NCI-H2029 (cell line): ENCODE results near the gene MYRF.

Experiments
- DNase-seq: peaks from one replicate; lab custom pipeline; 2025; lab: John Stamatoyannopoulos, UW

MYRF gene

DNA sequence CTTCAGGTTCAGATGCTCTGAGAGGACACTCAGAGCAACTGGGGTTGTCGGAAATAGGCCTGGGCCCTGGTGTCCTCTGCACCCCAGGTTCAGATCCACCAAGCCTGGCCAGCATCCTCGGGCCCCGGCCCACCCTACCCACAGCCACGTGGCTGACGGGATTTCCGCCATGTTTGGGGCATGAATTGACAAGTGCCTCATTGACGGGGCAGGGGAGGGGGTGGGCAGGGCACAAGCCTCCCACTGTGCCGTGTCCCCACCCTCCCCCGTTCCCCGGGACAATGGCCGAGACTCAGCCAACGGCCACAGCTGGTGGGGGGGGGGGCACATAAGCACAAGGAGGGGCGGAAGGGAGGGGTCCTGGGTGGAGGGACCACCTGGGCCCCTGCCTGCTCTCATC lies 8.5 kb downstream of the MYRF start:
- DNase-seq = no peak

DNA sequence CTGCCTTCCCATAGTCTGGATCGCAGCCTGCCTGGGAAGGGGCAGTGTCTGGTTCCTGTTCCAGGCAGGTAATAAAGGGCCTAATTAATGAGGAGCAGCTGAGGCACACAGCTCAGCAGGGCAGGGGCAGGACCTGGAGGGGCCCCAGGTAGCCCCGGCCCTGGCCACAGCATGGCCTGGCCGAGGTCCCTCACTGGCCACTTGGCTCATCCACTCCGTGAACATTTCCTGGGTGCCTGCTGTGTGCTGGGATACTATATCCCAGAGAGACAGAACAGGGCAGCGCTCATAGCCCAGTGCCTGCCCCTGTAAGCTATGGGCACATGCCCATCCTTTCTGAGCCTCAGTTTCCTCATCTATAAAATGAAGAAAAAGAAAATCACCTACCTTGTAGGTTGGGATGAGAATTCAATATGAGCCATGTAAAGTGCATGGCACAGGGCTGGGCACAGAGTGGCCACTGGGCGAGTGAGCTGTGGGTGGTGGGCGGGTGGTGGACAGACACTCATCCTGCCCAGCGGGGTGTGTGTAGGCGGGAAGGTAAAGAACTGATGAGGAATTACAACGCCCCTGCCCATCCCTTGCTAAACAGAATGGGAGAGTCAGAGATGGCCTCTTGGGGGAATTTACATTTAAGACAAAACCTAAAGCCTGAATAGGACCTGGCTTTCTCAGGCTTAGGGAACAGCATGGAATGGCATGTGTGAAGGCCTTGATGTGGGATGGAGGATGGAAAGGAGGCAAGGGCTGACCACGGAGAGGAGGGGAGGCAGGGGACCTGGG lies 9.2 kb downstream of the MYRF start:
- no peak for DNase-seq

GRCh38 chr11:61762223-61762615 lies 9.8 kb downstream of the MYRF start:
- DNase-seq = no peak

- no peak for DNase-seq
Measured at GRCh38 chr11:61762798-61763197, 10.4 kb downstream of the MYRF start.

- no peak for DNase-seq
Measured at GRCh38 chr11:61763930-61764605, 11.6 kb downstream of the MYRF start.

GRCh38 chr11:61764606-61765260 lies 12.3 kb downstream of the MYRF start:
- no peak for DNase-seq

DNA sequence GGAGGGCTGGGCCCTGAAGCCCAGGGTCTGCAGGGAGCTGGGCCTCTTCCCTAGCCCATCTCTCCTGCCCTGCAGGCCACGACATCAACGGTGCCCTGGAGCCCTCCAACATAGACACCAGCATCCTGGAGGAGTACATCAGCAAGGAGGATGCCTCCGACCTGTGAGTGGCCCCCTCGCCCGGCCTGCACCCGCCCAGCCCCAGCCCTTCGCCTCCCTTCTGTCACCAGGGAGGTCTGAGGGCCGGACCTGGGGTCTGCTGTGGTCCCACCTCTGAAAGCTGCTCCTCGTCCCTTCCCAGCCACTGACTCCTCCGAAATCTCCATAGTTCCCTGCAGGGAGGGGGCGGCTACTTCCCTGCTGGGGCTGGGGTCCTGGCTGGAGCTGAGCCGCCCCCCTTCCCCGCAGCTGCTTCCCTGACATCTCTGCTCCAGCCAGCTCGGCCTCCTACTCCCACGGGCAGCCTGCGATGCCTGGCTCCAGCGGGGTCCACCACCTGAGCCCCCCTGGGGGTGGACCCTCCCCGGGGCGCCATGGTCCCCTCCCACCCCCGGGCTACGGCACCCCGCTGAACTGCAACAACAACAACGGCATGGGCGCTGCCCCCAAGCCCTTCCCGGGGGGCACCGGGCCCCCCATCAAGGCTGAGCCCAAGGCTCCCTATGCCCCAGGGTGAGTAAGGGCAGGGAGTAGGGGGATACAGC lies 13.3 kb downstream of the MYRF start:
- DNase-seq = no peak

DNA sequence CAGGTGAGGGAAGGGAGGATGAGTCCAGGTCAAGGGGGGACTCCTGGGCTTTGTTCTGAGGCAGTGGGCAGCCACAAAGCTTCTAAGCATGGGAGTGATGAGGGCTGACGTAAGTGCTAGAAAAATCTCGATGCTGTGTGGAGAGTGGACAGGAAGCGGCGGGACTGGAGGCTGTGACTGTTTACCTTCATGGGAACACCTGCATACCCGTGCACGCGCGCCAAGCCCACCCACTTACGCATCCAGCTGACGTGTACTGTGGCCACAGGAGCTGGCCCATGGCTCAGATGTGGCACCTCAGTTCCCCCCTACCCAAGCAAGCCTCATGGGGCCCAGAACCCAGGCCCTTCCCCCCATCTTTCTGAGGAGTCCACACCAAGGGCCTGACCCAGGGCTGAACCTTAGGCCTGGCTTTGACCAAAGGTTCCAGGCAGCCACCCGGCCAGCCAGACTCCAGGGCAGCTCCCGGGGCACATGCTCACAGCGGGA lies 14.0 kb downstream of the MYRF start:
- DNase-seq = no peak

DNA sequence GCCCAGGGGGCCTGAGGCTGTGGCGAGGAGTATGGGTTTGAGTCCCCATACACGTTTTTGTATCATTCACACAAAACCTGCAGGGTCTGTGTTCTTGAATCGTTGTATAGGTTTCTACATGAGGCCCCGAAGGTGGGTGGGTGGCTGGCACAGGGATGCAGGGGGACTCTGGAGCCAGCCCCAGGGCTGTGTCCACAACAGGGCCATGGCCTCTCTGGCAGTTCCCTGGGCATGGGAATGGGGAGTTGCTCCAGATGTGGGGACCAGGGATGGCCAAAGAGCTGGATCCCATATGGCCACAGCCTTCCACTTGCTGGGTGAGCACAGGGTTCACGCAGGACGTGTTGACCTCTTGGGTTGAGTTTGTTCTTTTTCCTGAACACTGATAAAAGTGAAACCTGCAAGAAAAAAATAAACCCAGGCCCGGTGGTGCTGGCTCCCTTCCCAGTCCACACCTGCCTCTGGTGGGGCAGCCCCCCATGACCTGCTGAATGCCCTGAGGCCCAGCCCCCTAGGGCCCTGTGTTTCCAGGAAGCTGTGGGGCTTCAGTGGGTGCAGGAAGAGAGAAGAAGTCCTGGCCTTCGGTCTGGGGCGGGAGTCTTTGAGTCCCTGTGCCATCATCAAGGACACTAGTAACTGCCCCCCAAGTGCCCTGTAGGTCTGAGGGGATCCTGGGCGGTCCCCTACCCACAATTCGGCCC lies 16.1 kb downstream of the MYRF start:
- DNase-seq = no peak

GRCh38 chr11:61769169-61769920 lies 16.9 kb downstream of the MYRF start:
- DNase-seq = no peak

- DNase-seq = no peak
Measured at GRCh38 chr11:61769946-61770683, 17.7 kb downstream of the MYRF start.

DNA sequence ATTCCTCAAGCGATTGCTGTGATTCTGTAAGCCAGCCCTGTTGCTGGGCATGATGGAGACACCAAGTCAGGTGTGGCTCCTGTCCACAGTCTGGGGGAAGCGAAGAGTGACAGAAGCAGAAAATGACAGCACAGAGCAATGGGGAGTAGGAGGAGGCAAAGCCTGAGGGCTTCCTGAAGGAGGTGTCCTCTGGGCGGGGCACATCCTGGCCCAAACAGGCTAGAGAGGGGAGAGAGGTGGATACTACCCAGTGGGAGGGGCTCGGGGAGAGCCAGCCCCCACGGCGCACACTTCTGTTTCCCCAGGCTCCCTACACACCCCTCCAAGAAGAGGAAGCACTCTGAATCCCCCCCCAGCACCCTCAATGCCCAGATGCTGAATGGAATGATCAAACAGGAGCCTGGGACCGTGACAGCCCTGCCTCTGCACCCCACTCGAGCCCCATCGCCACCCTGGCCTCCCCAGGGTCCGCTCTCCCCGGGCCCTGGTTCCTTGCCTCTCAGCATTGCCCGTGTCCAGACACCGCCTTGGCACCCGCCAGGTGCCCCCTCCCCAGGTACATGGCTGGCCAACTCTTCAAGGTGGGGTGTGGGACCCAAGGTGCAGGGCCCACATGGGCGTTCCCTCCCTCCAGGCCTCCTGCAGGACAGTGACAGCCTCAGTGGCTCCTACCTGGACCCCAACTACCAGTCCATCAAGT lies 18.9 kb downstream of the MYRF start:
- DNase-seq = no peak

GRCh38 chr11:61771985-61772455 lies 19.6 kb downstream of the MYRF start:
- DNase-seq = no peak

- DNase-seq = no peak
Measured at GRCh38 chr11:61773356-61773755, 20.9 kb downstream of the MYRF start.

- DNase-seq = no peak
Measured at GRCh38 chr11:61773809-61774208, 21.4 kb downstream of the MYRF start.

DNA sequence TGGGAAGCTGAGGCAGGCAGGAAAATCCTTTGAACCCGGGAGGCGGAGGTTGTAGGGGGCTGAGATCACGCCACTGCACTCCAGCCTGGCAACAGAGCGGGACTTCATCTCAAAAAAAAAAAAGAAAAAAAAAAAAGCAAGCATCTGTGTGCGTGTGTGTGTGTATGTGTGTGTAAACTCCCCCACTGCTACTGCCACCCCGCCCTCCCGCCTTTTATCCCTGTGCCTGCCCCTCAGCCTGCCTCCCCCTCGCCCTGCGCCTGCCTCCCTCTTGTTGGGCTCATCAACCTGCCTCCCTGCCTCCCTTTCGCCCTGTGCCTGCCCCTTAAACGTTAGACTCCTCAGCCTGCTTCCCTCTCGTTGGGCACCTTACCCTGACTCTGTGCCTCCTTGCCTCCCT lies 22.0 kb downstream of the MYRF start:
- no peak for DNase-seq

DNA sequence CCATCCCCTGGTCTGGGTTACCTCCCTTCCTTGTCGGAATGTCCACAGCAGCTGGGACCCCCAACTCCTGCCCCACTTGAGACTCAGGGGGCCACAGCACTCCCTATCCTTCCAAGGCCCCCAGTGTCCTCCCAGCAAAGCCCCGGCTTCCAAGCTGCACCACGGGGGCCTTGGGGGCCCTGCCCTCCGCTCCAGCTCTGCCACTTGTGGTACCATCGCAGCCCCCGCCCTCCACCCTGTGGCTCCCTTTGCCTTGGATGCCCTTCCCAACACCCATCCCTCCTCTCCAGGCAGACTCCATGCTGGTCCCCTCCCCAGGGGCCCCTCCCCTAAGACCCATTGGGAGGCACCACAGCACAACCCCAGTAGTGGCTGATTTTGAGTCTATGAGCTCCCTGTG lies 22.7 kb downstream of the MYRF start:
- no peak for DNase-seq

DNA sequence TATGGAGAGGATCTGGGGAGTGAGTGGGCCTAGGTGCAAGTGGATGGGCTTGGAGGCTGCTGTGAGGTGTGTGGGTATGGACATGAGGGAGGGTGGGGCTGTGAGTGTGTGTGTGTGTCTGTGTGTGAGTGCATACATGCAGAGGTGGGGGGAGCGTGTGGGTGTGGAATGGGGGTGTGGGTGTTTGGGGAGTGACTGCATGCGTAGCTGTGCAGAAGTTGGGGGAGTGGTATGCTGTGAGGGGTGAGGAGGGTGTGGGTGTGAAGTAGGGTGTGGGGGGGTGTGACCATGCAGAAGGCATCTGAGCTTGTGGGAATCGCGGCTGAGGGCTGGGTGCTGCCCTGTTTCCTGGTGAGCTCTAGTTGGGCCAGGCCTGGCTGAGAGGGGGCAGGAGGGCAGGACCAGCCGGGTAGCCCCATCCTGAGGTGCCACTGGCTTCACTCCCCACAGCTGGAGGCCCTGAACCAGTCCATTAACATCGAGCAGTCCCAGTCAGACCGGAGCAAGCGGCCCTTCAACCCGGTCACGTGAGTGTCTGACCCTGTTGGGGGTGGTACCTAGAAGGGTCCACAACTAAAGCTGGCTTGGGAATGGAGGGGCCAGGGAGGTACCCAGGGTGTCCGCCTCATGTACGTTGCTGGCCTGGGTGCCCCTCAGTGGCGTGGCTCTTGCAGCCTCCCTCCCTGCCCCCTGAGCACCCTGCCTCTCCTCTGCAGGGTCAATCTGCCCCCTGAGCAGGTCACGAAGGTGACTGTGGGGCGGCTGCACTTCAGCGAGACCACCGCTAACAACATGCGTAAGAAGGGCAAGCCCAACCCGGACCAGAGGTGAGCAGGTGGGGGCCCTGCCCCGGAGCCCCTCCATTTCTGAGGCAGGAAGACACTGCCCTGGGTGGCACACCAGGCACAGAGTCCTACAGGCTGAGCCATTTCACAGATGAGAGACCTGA lies 23.4 kb downstream of the MYRF start:
- no peak for DNase-seq
